NK-92 (cell line): Measurements from ENCODE around the gene RCOR2.

Experiments
- DNase-seq: peaks from one replicate; lab custom pipeline; 2025; ENCODE audit not compliant: unreplicated experiment; lab: John Stamatoyannopoulos, UW

The RCOR2 gene

GRCh38 chr11:63923319-63923718 lies 6.4 kb upstream of the RCOR2 start:
- no peak for DNase-seq

DNA sequence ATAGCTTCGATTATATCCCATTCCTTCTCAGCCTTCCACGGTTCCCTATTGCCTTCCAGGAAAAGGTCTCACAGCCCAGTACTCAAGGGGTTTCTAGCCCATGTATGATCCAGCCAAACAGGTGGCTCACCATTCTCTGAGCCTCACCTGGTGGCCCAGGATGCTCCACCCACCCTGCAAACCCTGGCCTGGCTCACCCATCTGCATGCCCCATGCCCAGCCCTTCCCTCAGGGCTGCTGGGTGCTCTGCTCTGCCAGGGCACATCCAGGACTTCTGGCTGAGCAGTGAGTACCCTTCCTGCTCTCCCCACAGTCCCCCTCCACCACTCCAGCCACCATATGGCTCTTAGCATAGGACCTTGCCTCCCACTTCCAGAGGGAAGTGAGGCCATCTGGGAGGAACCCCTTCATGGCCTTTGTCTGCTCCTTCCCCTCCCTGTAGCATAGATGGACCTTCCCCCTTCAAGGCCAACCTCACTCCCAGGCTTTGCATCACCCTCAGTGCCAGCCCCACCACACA lies 5.8 kb upstream of the RCOR2 start:
- DNase-seq: no peak

GRCh38 chr11:63920939-63921417 lies 4.0 kb upstream of the RCOR2 start:
- no peak for DNase-seq

GRCh38 chr11:63920126-63920938 lies 3.4 kb upstream of the RCOR2 start:
- no peak for DNase-seq

DNA sequence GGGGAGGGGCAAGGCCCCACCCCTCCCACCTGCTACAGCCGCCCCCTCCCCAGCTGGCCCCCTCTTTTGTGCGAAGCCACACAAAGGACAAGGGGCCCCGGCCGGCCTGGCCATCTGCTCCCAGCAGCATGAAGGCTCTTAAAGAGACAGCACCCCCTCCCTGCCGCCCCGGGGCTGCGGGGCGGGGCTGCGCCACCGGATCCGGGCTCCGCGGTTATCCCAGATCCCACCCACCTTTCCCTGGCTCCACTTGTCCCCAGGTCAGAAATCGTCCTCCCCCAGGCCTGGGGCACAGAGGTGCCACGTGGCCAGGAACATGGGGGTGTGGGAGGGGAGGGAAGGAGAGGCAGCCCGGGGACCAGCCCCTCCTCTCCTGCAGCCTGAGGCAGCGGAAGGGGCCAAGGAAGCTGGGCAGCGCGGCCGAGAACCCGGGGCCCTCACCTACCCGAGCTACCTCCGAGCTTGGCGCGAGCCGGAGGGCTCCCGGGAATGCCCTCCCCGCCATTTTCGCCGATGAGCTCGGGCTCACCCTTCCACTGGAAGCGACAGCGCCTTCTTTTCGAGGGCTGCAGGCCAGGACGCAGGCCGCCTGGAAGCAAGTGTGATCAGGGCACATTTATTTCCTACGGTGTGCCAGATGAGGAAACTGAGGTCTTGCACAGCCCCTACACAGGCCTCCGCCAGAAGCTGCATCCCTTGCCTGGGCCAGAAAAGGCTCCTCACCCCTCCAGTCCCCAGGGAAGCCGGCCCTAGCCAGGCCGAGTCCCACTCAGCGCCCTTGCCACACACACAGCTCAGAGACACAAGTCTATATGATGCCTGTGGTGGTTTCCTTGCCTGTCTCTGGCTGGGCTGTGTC lies 2.5 kb upstream of the RCOR2 start:
- DNase-seq: no peak

DNA sequence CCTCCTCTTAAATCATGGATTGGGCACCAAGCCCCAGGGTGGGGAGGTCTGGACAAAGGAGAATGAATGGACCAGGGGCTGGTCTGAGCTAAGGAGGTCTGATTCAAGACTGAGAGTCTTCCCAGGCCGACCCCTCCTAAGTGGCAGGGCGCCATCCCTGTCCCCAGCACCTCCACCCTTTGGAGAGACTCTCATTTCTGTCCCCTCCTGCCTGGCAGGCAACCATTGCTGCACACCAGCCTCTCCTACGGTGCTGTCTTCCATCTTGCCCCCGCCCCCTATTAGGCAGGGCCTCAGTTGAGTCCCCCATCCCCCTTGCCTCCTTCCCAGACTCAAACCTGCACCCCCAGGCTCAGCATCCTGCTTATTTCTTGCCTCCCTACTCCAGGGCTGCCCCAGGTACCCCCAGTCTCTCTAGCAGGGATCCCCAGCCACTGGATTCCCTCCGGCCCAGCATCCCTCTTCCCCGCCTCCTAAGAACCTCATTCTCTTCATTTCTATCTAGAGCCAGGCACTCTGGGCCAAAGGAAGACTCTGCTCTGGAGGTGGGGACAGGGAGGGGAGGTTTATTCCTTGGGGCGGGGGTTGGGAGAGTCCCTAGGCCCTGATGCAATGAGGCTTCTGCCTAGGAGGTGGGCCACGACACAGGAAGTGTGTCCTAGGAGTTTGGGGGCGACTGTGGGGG lies 1.7 kb upstream of the RCOR2 start:
- DNase-seq: no peak

DNA sequence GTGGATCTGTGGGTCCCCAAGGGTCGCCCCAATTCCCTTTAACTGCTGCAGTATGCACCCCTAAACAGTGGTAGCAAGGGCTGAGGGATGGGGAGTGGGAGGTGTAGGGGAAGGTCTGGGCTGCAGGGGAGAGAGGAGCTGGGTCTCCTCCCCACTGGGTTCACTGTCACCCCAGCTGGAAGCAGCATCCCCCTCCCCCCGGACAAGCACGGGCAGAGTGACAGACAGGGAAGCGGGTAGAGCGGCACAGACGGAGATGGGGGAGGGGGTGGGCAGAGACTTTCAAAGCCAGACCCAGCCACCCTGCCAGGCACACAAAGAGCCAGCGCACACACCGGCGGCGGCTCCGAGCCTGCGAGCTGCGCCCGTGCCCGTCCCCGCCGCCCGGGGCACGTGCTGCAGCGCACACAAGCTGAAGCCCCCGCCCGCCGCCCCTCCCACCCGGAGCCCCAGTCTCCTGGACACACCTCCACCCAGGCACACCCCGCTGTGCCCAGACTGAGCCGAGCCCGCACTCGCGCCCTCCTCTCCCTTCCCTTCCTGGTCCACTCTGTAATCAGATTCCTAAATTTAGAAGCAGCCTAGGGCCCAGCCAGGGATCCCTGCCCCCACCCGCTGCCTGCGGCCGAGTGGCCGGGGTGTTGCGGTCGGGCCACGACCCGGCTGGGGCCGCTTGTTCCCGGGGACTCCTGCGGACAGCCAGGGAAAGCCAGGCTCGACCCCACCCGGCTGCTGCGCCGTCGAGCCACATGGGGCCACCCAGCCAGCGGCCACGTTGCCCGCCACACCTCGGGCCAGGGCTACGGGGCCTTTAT lies 935 bp upstream of the RCOR2 start:
- DNase-seq: no peak

GRCh38 chr11:63915961-63916836 lies 765 bp downstream of the RCOR2 start:
- DNase-seq: no peak

DNA sequence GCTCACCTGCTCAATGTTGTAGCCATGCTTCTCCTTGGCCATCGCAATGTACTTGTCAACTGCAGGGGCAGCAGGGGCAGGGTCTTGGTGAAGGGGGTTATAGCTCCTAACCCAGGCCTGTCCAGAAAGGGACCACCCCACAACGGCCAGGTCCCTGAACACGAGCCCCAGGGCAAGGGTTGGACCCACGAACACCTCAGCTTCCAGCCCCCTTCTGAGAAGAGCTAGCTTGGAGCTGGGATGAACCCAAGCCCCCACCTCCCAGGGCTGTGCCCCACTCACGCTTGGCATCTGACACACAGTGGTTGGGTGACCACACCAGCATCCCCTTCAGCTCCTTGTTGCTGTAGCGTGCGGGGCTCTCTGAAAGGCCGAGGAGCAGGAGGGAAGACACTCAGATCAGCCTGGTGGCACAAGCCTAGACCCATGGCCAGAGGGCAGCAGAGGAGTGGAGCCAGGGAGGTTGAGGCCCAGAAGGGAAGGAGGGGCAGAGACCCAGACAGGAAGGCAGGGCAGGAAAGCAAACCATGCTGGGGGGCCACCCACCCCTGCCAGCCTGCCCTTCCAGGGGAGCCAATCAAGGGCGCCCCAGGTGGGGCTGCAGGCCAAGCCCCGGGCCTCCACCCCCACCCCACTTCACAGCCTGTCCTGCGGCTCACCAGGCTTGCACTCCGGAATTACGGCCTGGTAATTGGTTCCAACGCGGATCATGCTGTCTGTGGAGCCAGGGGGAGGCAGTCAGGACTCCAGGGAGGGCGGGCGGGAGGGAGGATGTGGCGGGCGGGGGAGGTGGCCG lies 1.9 kb downstream of the RCOR2 start:
- DNase-seq: no peak

GRCh38 chr11:63913866-63914830 lies 2.8 kb downstream of the RCOR2 start:
- DNase-seq: no peak

DNA sequence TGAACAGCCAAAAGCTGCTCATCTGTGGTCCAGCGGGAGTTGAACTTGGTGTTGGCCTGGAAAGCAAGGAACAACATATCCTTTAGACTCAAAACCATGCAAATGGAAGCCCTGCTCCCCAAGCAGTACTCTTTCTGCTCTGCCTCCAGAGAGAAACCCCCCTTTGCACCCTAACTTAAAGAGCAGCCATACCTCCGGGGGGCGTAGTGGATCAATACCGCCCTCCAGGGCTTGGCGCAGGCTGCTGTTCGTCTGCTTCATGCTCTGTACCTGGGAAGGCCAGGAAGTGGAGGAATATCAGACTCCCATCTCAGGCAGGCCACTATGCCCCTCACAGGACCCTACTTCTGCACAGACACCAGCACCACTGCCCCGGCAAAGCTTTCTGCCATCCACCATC lies 4.3 kb downstream of the RCOR2 start:
- DNase-seq: no peak

GRCh38 chr11:63911876-63912275 lies 5.1 kb downstream of the RCOR2 start:
- no peak for DNase-seq

GRCh38 chr11:63911440-63911839 lies 5.5 kb downstream of the RCOR2 start:
- no peak for DNase-seq

DNA sequence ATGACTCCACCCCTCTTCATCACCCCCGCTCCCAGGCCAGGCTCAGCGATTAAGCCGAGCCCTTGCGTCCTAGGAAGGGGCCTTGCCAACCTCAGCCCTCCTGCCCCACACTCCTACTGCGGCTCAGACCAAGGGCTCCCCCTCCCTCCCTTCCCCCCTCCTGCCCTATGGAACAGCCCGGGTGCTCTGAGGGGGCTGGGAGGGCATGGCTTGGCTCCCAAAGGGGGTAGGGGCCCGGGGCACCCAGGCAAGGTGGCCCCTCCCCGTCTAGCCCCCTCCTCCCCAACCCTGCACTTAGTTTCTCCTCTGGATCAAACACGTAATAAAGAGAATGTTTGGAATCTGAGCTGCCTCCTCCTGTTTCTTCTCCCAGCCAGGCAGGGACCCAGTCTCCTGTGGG lies 6.3 kb downstream of the RCOR2 start:
- no peak for DNase-seq

DNA sequence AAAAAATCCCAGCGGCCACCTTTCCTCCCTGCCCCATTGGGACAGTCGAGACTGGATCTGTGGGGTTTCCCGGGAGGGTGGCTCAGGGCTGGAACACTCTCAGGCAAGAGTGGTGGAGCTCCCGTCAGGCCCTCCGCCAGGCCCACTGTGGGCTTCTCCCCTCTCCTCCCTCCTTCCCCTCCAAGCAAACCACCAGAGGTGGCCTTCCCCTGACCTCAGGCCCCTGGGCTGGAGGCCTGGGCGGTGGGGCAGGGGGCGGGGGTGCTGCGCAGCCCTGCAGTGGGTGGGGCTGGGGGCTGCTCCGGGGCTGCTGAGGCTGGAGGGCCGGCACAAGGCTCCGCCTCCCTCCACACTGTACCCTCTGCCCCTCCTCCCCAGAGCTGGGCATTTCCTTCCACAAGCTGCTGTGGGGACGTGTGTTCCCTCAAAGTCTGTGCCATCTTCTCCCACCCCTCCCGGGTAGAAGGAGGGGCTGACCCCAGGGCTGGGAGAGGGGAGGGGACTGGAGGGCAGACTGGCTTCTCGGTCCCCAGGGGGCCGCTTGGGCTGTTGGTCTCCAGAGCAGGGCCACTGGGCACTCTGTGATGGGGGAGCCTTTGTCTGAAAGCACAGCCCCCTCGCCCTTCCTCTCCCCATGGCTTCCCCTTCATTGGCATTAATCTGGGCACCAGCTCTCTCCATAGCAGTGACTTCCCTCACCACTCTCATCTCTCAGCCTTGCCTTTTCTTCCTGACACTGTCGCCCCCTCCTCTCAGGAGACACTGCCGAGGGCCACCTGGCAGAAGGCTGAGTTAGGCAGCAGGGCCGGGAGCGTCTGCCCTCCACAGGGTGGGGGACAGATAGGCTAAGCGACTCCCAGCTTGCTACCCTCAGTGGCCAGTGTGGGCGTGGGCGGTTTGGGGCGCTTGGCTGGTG lies 7.1 kb downstream of the RCOR2 start:
- no peak for DNase-seq

DNA sequence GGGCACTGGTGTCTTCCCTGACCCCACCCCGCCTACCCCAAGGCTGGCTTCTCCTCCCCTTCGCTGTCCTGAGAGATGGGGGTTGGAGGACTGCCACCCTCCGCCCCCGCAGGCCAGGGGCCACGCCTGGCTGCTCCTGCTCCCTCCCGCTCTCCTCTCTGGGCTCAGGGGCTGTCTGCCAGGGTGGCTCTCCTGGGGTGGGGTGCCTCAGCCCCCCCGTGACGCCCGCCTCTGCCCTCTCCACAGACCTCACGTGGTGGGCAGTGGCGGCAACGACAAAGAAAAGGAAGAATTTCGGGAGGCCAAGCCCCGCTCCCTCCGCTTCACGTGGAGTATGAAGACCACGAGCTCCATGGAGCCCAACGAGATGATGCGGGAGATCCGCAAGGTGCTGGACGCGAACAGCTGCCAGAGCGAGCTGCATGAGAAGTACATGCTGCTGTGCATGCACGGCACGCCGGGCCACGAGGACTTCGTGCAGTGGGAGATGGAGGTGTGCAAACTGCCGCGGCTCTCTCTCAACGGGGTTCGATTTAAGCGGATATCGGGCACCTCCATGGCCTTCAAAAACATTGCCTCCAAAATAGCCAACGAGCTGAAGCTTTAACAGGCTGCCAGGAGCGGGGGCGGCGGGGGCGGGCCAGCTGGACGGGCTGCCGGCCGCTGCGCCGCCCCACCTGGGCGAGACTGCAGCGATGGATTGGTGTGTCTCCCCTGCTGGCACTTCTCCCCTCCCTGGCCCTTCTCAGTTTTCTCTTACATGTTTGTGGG lies 8.1 kb downstream of the RCOR2 start:
- DNase-seq: no peak
